H9 (cell line): ENCODE measurements around the gene SERPINH1. TPM values are rescaled to one million over a fixed set of nuclear protein-coding genes. Genes with fewer than 3 reads are reported as not detected.

Experiments
- DNase-seq: peaks from one replicate; pipeline ENCODE4 v3.0.0-alpha.2; 2017
- H2AFZ ChIP-seq: one replicate; pipeline ENCODE4 v1.6.1; 2013; ENCODE audit warnings: mild to moderate bottlenecking, low read length, control low read depth, moderate library complexity
- H2AK5ac ChIP-seq: 2 replicates; pipeline ENCODE4 v1.6.1; 2013; ENCODE audit warnings: low read length, control low read depth, mixed read lengths; ENCODE audit not compliant: insufficient read length
- H2BK120ac ChIP-seq: one replicate; pipeline ENCODE4 v1.6.1; 2013; ENCODE audit warnings: low read depth, mild to moderate bottlenecking, low read length, control low read depth, inconsistent platforms; ENCODE audit not compliant: poor library complexity, severe bottlenecking
- H2BK12ac ChIP-seq: 2 replicates; pipeline ENCODE4 v1.6.1; 2013; ENCODE audit warnings: low read length, control low read depth, mixed read lengths, low read depth; ENCODE audit not compliant: insufficient read length
- H2BK15ac ChIP-seq: 2 replicates; pipeline ENCODE4 v1.6.1; 2013; ENCODE audit warnings: low read depth, low read length, control low read depth
- H2BK20ac ChIP-seq: one replicate; pipeline ENCODE4 v1.6.1; 2013; ENCODE audit warnings: low read depth, mild to moderate bottlenecking, low read length, control low read depth, inconsistent platforms; ENCODE audit not compliant: poor library complexity, severe bottlenecking
- H2BK5ac ChIP-seq: 2 replicates; pipeline ENCODE4 v1.6.1; 2013; ENCODE audit warnings: low read length, control low read depth, mixed read lengths; ENCODE audit not compliant: insufficient read length
- H3K14ac ChIP-seq: 2 replicates; pipeline ENCODE4 v1.6.1; 2013; ENCODE audit warnings: low read length, control low read depth; ENCODE audit not compliant: insufficient read depth
- H3K18ac ChIP-seq: 2 replicates; pipeline ENCODE4 v1.6.1; 2013; ENCODE audit warnings: low read depth, mild to moderate bottlenecking, mixed read lengths, low read length, control low read depth; ENCODE audit not compliant: insufficient read length
- H3K23ac ChIP-seq: 2 replicates; pipeline ENCODE4 v1.6.1; 2013; ENCODE audit warnings: low read length, control low read depth, mixed read lengths, low read depth; ENCODE audit not compliant: insufficient read length
- H3K23me2 ChIP-seq: 2 replicates; pipeline ENCODE4 v1.6.1; 2013; ENCODE audit warnings: low read depth, mild to moderate bottlenecking, mixed read lengths, low read length, control low read depth; ENCODE audit not compliant: insufficient read length, poor library complexity, severe bottlenecking
- H3K27ac ChIP-seq: 2 replicates; pipeline ENCODE4 v1.5.1; 2013; ENCODE audit warnings: low read length, control low read depth, mixed read lengths, low read depth; ENCODE audit not compliant: insufficient read length
- H3K27me3 ChIP-seq: 2 replicates; pipeline ENCODE4 v1.6.1; 2013; ENCODE audit warnings: low read length, control low read depth, inconsistent platforms; ENCODE audit not compliant: insufficient read depth
- H3K4ac ChIP-seq: 2 replicates; pipeline ENCODE4 v1.6.1; 2013; ENCODE audit warnings: low read depth, mild to moderate bottlenecking, control low read depth, inconsistent platforms, low read length, moderate library complexity
- H3K4me1 ChIP-seq: 2 replicates; pipeline ENCODE4 v1.6.1; 2013; ENCODE audit warnings: low read length, control low read depth, inconsistent platforms; ENCODE audit not compliant: insufficient read depth
- H3K4me2 ChIP-seq: 2 replicates; pipeline ENCODE4 v1.6.1; 2013; ENCODE audit warnings: low read length, control low read depth, mixed read lengths; ENCODE audit not compliant: insufficient read length, insufficient read depth
- H3K56ac ChIP-seq: 2 replicates; pipeline ENCODE4 v1.6.1; 2013; ENCODE audit warnings: low read depth, mild to moderate bottlenecking, mixed read lengths, low read length, control low read depth; ENCODE audit not compliant: insufficient read length
- H3K79me1 ChIP-seq: 2 replicates; pipeline ENCODE4 v1.6.1; 2013; ENCODE audit warnings: low read depth, mild to moderate bottlenecking, moderate library complexity, low read length, control low read depth, inconsistent platforms; ENCODE audit not compliant: insufficient read depth, poor library complexity, severe bottlenecking
- H3K79me2 ChIP-seq: 2 replicates; pipeline ENCODE4 v1.6.1; 2013; ENCODE audit warnings: low read length, control low read depth, inconsistent platforms; ENCODE audit not compliant: insufficient read depth
- H3K9ac ChIP-seq: 2 replicates; pipeline ENCODE4 v1.6.1; 2013; ENCODE audit warnings: low read length, control low read depth, mixed read lengths; ENCODE audit not compliant: insufficient read length; ENCODE audit errors: extremely low read depth
- H3K9me3 ChIP-seq: one replicate; pipeline ENCODE4 v1.6.1; 2013; ENCODE audit warnings: low read depth, low read length, inconsistent platforms; ENCODE audit not compliant: control insufficient read depth
- H3T11ph ChIP-seq: one replicate; pipeline ENCODE4 v1.6.1; 2013; ENCODE audit warnings: mild to moderate bottlenecking, low read length, control low read depth, inconsistent platforms
- H4K20me1 ChIP-seq: one replicate; pipeline ENCODE4 v1.6.1; 2013; ENCODE audit not compliant: control insufficient read depth, insufficient read length, insufficient read depth
- H4K5ac ChIP-seq: 2 replicates; pipeline ENCODE4 v1.6.1; 2013; ENCODE audit warnings: low read depth, mild to moderate bottlenecking, mixed read lengths, low read length, control low read depth; ENCODE audit not compliant: insufficient read length
- H4K8ac ChIP-seq: replicated peaks from 2 replicates; pipeline ENCODE4 v1.6.1; 2013; ENCODE audit warnings: low read length, control low read depth, mixed read lengths, low read depth; ENCODE audit not compliant: insufficient read length
- H4K91ac ChIP-seq: 2 replicates; pipeline ENCODE4 v1.6.1; 2013; ENCODE audit warnings: low read depth, mild to moderate bottlenecking, moderate library complexity, mixed read lengths, low read length, control low read depth; ENCODE audit not compliant: insufficient read length
- H3K27ac Mint-ChIP-seq, 3 experiments: 2 replicates in 2 of 3; 3 replicates in 1 of 3; pipeline ENCODE4 v1.8.0; 2020 to 2021; ENCODE audit warnings: mixed read lengths in 3 of 3, mild to moderate bottlenecking in 1 of 3, moderate library complexity in 1 of 3
- H3K27me3 Mint-ChIP-seq: 2 replicates; pipeline ENCODE4 v1.8.0; 2021; ENCODE audit warnings: low read depth, mild to moderate bottlenecking, moderate library complexity, mixed read lengths
- H3K36me3 Mint-ChIP-seq, 3 experiments: 2 replicates in 2 of 3; 3 replicates in 1 of 3; pipeline ENCODE4 v1.8.0; 2020 to 2021; ENCODE audit warnings: low read depth in 3 of 3, mixed read lengths in 3 of 3; ENCODE audit not compliant: insufficient read depth in 1 of 3
- H3K4me1 Mint-ChIP-seq, 2 experiments: 2 replicates each; pipeline ENCODE4 v1.8.0; 2020; ENCODE audit warnings: mixed read lengths in 2 of 2
- H3K4me3 Mint-ChIP-seq, 2 experiments: 2 replicates in 1 of 2; 3 replicates in 1 of 2; pipeline ENCODE4 v1.8.0; 2020 to 2021; ENCODE audit warnings: mild to moderate bottlenecking in 2 of 2, mixed read lengths in 2 of 2, moderate library complexity in 1 of 2
- H3K9me3 Mint-ChIP-seq, 2 experiments: 2 replicates in 1 of 2; 3 replicates in 1 of 2; pipeline ENCODE4 v1.8.0; 2020; ENCODE audit warnings: mild to moderate bottlenecking in 2 of 2, mixed read lengths in 2 of 2, moderate library complexity in 1 of 2
- WGBS: extraction: QIAGEN DNeasy Blood & Tissue Kit; methylation state at CpG from one replicate; pipeline ENCODE4 v1.1.7; 2013; ENCODE audit warnings: missing lambda C conversion rate, low lambda C conversion rate, mixed read lengths; ENCODE audit not compliant: insufficient read length; ENCODE audit errors: extremely low coverage; 5-methylcytosine and 5-hydroxymethylcytosine counted together
- total RNA-seq: library from RNA; stranded (reverse); gene quantifications from 2 replicates; pipeline ENCODE4 v1.2.1, GENCODE V29; 2021
- TF ChIP-seq, protein P1 (sequence below): fragments of 200-600 bp; sonication (generic); conservative IDR thresholded peaks from 3 replicates; pipeline ENCODE4 v1.8.0; 2021; ENCODE audit warnings: antibody characterized with exemption, mild to moderate bottlenecking

The SERPINH1 gene
- total RNA-seq, 1 experiment from 2014 or later, result 253 TPM

DNA sequence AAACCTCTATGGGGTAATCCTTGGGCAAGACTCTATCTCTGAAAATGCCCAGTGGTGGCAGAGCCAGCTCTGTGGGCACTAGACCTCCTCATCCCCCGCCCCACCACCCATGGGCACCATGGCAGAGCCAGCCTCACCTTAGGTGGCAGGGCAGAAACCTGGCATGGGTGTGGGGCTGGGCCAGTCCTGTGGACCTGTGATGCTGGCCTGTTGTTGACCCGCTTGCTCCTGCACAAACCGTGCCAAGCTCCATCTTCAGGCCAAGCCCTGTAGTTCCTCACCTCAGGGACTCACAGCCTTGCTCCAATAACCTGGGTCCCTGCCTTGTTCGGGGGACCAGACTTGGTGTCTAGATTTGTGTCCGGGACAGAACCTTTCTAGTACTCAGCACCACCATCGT lies 8.9 kb upstream of the SERPINH1 start:
- H2AFZ ChIP-seq, result no peak overlapping the region
- H2BK5ac ChIP-seq, result no peak overlapping the region
- no peak overlapping the region for H2BK12ac ChIP-seq
- Mint-ChIP-seq H3K27me3 (peaks cover 5% of the 10 kb centered on the region), H3K36me3 (peaks cover 0 to 4% (median 0%) of the 10 kb centered on the region in 3 experiments; a peak in 1 of 7 replicates), H3K4me1 (peaks cover 9 to 37% of the 10 kb centered on the region in 2 experiments), H3K4me3 (no peak overlapping the region), H3K9me3 (peaks cover 0 to 3% of the 10 kb centered on the region in 2 experiments; a peak in 2 of 5 replicates), H3K27ac (no peak overlapping the region)
- no peaks in the 10 kb centered on the region for H3K9me3 ChIP-seq
- H3K56ac ChIP-seq, result no peak overlapping the region
- H3K4ac ChIP-seq, result no peak overlapping the region
- H3K23ac ChIP-seq, result no peak overlapping the region
- H2BK120ac ChIP-seq, result no peak overlapping the region
- no peak overlapping the region for H4K8ac ChIP-seq
- no peaks in the 10 kb centered on the region for H3K4me1 ChIP-seq
- no peak overlapping the region for H3K4me2 ChIP-seq
- H4K20me1 ChIP-seq, result no peaks in the 10 kb centered on the region
- no peaks in the 10 kb centered on the region for H3K79me2 ChIP-seq
- H4K5ac ChIP-seq, result no peak overlapping the region
- H4K91ac ChIP-seq, result no peak overlapping the region
- no peak overlapping the region for H2AK5ac ChIP-seq
- H3K23me2 ChIP-seq, result no peaks in the 10 kb centered on the region
- no peak for DNase-seq
- no peaks in the 10 kb centered on the region for H3K79me1 ChIP-seq
- WGBS, result no CpG with 5 or more reads among the region's 6 CpGs
- TF ChIP-seq, protein P1, sequence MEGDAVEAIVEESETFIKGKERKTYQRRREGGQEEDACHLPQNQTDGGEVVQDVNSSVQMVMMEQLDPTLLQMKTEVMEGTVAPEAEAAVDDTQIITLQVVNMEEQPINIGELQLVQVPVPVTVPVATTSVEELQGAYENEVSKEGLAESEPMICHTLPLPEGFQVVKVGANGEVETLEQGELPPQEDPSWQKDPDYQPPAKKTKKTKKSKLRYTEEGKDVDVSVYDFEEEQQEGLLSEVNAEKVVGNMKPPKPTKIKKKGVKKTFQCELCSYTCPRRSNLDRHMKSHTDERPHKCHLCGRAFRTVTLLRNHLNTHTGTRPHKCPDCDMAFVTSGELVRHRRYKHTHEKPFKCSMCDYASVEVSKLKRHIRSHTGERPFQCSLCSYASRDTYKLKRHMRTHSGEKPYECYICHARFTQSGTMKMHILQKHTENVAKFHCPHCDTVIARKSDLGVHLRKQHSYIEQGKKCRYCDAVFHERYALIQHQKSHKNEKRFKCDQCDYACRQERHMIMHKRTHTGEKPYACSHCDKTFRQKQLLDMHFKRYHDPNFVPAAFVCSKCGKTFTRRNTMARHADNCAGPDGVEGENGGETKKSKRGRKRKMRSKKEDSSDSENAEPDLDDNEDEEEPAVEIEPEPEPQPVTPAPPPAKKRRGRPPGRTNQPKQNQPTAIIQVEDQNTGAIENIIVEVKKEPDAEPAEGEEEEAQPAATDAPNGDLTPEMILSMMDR, result no peak
- no peak overlapping the region for H3K14ac ChIP-seq
- H2BK20ac ChIP-seq, result no peak overlapping the region
- H3K9ac ChIP-seq, result no peak overlapping the region
- no peak overlapping the region for H3K27ac ChIP-seq
- no peak overlapping the region for H2BK15ac ChIP-seq
- no peak overlapping the region for H3T11ph ChIP-seq
- no peaks in the 10 kb centered on the region for H3K27me3 ChIP-seq
- no peak overlapping the region for H3K18ac ChIP-seq
